Hepatocyte (in vitro differentiated cells): ENCODE data around the gene CNIH1. TPM values are rescaled to one million over a fixed set of nuclear protein-coding genes. Genes with fewer than 3 reads are reported as not detected.

Source experiments
- DNase-seq: peaks from one replicate; pipeline ENCODE4 v3.0.0-alpha.2; 2016; ENCODE audit warnings: low spot score
- H2AFZ ChIP-seq: fragments of 200-600 bp; sonication (generic); 2 replicates; pipeline ENCODE4 v1.6.0; 2016; ENCODE audit warnings: antibody characterized with exemption, mild to moderate bottlenecking
- H3K27ac ChIP-seq: fragments of 200-600 bp; sonication (generic); 2 replicates; pipeline ENCODE4 v1.5.1; 2016; ENCODE audit warnings: mild to moderate bottlenecking
- H3K27me3 ChIP-seq: fragments of 200-600 bp; sonication (generic); 2 replicates; pipeline ENCODE4 v1.6.1; 2016
- H3K36me3 ChIP-seq: fragments of 200-600 bp; sonication (generic); replicated peaks from 2 replicates; pipeline ENCODE4 v1.5.1; 2016; ENCODE audit warnings: low read depth; ENCODE audit not compliant: insufficient read depth
- H3K4me1 ChIP-seq: fragments of 200-600 bp; sonication (generic); 2 replicates; pipeline ENCODE4 v1.5.1; 2016; ENCODE audit warnings: mild to moderate bottlenecking, moderate library complexity; ENCODE audit not compliant: insufficient read depth
- H3K4me2 ChIP-seq: fragments of 200-600 bp; sonication (generic); 2 replicates; pipeline ENCODE4 v1.6.0; 2016
- H3K4me3 ChIP-seq: fragments of 200-600 bp; sonication (generic); 2 replicates; pipeline ENCODE4 v1.5.1; 2016; ENCODE audit warnings: mild to moderate bottlenecking
- H3K79me2 ChIP-seq: fragments of 200-600 bp; sonication (generic); 2 replicates; pipeline ENCODE4 v1.6.0; 2017; ENCODE audit warnings: mild to moderate bottlenecking
- H3K9me2 ChIP-seq: fragments of 200-600 bp; sonication (generic); replicated peaks from 2 replicates; pipeline ENCODE4 v1.6.0; 2017; ENCODE audit warnings: mild to moderate bottlenecking; ENCODE audit not compliant: insufficient read depth
- H3K9me3 ChIP-seq: fragments of 200-600 bp; sonication (generic); 2 replicates; pipeline ENCODE4 v1.5.1; 2016; ENCODE audit warnings: low read depth, mild to moderate bottlenecking
- H4K20me1 ChIP-seq: fragments of 200-600 bp; sonication (generic); 2 replicates; pipeline ENCODE4 v1.6.0; 2016; ENCODE audit warnings: mild to moderate bottlenecking; ENCODE audit not compliant: insufficient read depth, poor library complexity, severe bottlenecking
- EZH2 ChIP-seq: fragments of 200-600 bp; sonication (generic); IDR thresholded peaks from 2 replicates; pipeline ENCODE4 v1.6.1; 2016; ENCODE audit warnings: antibody characterized with exemption, mild to moderate bottlenecking, borderline replicate concordance
- EZH2phosphoT487 ChIP-seq: fragments of 200-600 bp; sonication (generic); IDR thresholded peaks from one replicate; pipeline ENCODE4 v1.6.1; 2018; ENCODE audit warnings: antibody characterized with exemption, mild to moderate bottlenecking, low read depth, moderate library complexity; ENCODE audit not compliant: unreplicated experiment, severe bottlenecking
- WGBS: methylation state at CpG from one replicate; pipeline ENCODE4 v1.1.6; 2016; ENCODE audit warnings: low lambda C conversion rate; ENCODE audit errors: missing lambda C conversion rate; 5-methylcytosine and 5-hydroxymethylcytosine counted together
- polyA plus RNA-seq: library from polyadenylated mRNA; unstranded; fragments of >200 nt; fragmentation: Nextera tagmentation; extraction: Ambion mirVana; gene quantifications from 2 replicates; pipeline ENCODE4 v1.2.1, GENCODE V29; 2016
- total RNA-seq: library from RNA; depleted of rRNA; stranded (reverse); fragments of >200 nt; gene quantifications from 2 replicates; pipeline ENCODE4 v1.2.3, GENCODE V29; 2014
- TF ChIP-seq, protein P1 (sequence below): fragments of 200-600 bp; sonication (generic); IDR thresholded peaks from 2 replicates; pipeline ENCODE4 v1.5.1; 2016; ENCODE audit warnings: antibody characterized with exemption, mild to moderate bottlenecking; ENCODE audit not compliant: poor library complexity

Gene CNIH1
- total and polyA plus RNA-seq, 2 experiments from 2014 or later = 201 to 320 TPM

DNA sequence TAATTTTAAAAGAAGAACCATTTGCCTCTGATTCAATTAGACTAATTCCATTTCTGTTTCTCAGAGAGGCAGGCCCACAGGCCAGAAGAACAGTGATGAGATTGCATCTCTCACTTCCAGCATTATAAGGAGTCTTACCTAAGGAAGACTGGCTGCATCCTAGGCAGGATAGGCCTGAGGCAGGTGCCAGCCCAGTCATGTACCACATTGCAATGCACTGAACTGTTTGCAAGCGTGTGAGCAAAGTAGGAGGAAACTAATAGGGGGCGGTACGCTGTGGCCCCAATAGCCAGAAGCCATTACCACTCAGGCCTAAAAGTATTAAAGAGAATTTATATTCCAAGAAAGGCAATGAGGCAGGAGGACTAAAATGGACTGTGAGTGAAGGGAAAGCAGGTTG, 12.1 kb upstream of the CNIH1 start:
- Histone ChIP-seq H2AFZ (no peak overlapping the region), H3K36me3 (no peaks in the 10 kb centered on the region), H3K79me2 (no peaks in the 10 kb centered on the region), H3K9me3 (no peaks in the 10 kb centered on the region), H4K20me1 (no peaks in the 10 kb centered on the region), H3K27me3 (no peaks in the 10 kb centered on the region), H3K4me2 (no peak overlapping the region), H3K4me3 (no peak overlapping the region), H3K27ac (no peak overlapping the region), H3K9me2 (no peaks in the 10 kb centered on the region), H3K4me1 (no peaks in the 10 kb centered on the region)
- DNase-seq = no peak
- 94% methylated on average over 3 of the region's 3 CpGs for WGBS
- no peak for TF ChIP-seq EZH2phosphoT487
- TF ChIP-seq EZH2 = no peak
- TF ChIP-seq, protein P1, sequence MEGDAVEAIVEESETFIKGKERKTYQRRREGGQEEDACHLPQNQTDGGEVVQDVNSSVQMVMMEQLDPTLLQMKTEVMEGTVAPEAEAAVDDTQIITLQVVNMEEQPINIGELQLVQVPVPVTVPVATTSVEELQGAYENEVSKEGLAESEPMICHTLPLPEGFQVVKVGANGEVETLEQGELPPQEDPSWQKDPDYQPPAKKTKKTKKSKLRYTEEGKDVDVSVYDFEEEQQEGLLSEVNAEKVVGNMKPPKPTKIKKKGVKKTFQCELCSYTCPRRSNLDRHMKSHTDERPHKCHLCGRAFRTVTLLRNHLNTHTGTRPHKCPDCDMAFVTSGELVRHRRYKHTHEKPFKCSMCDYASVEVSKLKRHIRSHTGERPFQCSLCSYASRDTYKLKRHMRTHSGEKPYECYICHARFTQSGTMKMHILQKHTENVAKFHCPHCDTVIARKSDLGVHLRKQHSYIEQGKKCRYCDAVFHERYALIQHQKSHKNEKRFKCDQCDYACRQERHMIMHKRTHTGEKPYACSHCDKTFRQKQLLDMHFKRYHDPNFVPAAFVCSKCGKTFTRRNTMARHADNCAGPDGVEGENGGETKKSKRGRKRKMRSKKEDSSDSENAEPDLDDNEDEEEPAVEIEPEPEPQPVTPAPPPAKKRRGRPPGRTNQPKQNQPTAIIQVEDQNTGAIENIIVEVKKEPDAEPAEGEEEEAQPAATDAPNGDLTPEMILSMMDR = no peak

DNA sequence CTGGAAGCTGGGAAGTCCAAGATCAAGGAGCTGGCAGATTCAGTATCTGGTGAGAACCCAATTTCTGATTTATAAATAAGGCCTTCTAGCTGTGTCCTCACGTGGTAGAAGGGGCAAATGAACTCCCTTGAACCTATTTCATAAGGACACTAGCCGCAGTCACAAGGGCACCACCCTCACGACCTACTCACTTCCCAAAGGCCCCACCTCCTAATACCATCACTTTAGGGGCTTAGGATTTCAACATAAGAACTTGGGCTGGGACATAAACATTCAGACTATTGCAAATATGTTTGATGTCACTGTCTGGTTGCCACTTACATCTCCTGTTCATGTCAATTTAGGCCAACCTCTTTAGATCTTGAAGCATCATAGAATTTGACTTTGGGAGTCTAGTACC, 10.8 kb upstream of the CNIH1 start:
- Histone ChIP-seq H3K27ac (no peak overlapping the region), H3K4me2 (no peak overlapping the region), H4K20me1 (no peaks in the 10 kb centered on the region), H2AFZ (no peak overlapping the region), H3K9me2 (no peaks in the 10 kb centered on the region), H3K27me3 (no peaks in the 10 kb centered on the region), H3K36me3 (no peaks in the 10 kb centered on the region), H3K4me1 (no peaks in the 10 kb centered on the region), H3K9me3 (no peaks in the 10 kb centered on the region), H3K79me2 (no peaks in the 10 kb centered on the region), H3K4me3 (no peak overlapping the region)
- no peak for DNase-seq
- 91% methylated on average over 3 of the region's 3 CpGs for WGBS
- TF ChIP-seq, protein P1 = no peak
- TF ChIP-seq EZH2 (no peak), EZH2phosphoT487 (no peak)

DNA sequence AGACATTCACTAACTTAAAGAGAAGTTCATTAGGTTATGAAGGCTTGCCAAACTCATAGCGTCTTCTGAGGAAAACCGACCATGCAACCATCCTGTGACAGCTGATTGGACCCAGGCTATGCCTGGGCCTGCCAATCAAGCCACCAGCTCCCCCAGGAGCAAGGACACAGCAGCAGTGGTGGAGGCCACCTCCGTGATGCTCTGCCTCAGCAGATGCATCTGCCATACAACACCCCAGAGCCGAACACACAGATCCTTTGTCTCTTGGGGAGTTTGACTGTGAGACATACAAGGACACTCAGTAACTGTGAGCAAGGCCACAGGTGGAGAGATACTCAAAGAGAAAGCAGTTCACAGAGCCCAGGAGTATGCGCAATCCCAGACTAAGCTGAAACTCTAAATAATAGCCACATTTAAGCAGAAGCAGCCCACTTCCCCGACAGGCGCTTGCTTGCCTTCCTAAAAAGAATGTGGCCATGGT, 10.0 kb upstream of the CNIH1 start:
- no peak overlapping the region for H3K4me3 ChIP-seq
- H3K79me2 ChIP-seq = no peaks in the 10 kb centered on the region
- no peak overlapping the region for H3K4me2 ChIP-seq
- H3K27me3 ChIP-seq = no peaks in the 10 kb centered on the region
- TF ChIP-seq EZH2phosphoT487 (no peak), EZH2 (no peak)
- TF ChIP-seq, protein P1 = no peak
- no peak overlapping the region for H2AFZ ChIP-seq
- H3K36me3 ChIP-seq = no peaks in the 10 kb centered on the region
- H3K27ac ChIP-seq = no peak overlapping the region
- H3K9me3 ChIP-seq = no peaks in the 10 kb centered on the region
- H3K4me1 ChIP-seq = peaks cover 7% of the 10 kb centered on the region
- no peaks in the 10 kb centered on the region for H3K9me2 ChIP-seq
- 90% methylated on average over 7 of the region's 7 CpGs for WGBS
- DNase-seq = no peak
- H4K20me1 ChIP-seq = no peaks in the 10 kb centered on the region

DNA sequence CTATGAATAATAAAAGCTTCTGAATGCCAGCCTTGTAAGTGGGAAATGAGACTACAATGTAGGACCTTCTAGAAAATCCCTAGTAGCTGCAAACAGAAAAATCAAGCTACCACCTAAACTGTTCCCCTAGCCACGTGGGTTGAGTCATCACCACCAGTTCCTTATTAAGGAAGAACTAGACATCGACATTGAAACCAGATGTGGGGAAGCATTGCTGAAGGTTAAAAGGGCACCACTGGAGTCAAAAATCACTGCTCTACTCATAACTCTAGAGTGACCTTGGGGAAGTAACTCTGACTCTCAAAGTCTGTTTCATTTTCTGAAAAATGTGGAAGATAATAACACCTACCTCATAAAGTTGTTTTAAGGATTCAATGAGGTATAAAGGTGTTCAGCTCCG, 9.4 kb upstream of the CNIH1 start:
- TF ChIP-seq EZH2phosphoT487 = no peak
- TF ChIP-seq, protein P1 = no peak
- TF ChIP-seq EZH2 = no peak
- Histone ChIP-seq H3K4me2 (no peak overlapping the region), H2AFZ (no peak overlapping the region), H3K27ac (no peak overlapping the region), H3K79me2 (no peaks in the 10 kb centered on the region), H4K20me1 (no peaks in the 10 kb centered on the region), H3K4me1 (peaks cover 11% of the 10 kb centered on the region), H3K9me3 (no peaks in the 10 kb centered on the region), H3K4me3 (no peak overlapping the region), H3K9me2 (no peaks in the 10 kb centered on the region), H3K27me3 (no peaks in the 10 kb centered on the region), H3K36me3 (no peaks in the 10 kb centered on the region)
- WGBS = 43% methylated on average over 3 of the region's 3 CpGs
- DNase-seq = no peak
